Measurements from ENCODE around the gene CWC27.
A peak's percentile ranks its signal among the peaks of the same experiment; 100 is the strongest.

- no peak for TF ChIP-seq EZH2 (IDR thresholded peaks at IDR 0.05; ENCODE audit: borderline replicate concordance, low read length)
- TF ChIP-seq CTCF (IDR thresholded peaks at IDR 0.05; ENCODE audit: low read length): peak; percentile 73
Measured at GRCh38 chr5:64958757-64959391, 190.1 kb downstream of the CWC27 start.
